GM10266 (cell line): Measurements from ENCODE around the gene CPNE6.

Source experiments
- DNase-seq: peaks from one replicate; pipeline ENCODE4 v3.0.0; 2012; ENCODE audit errors: extremely low spot score
- TF ChIP-seq, protein P1 (sequence below): IDR thresholded peaks from 2 replicates; pipeline ENCODE4 v1.5.1; 2012; ENCODE audit warnings: mild to moderate bottlenecking, low read depth; ENCODE audit not compliant: control insufficient read depth, insufficient read depth; ENCODE audit errors: missing control alignments

CPNE6 gene

DNA sequence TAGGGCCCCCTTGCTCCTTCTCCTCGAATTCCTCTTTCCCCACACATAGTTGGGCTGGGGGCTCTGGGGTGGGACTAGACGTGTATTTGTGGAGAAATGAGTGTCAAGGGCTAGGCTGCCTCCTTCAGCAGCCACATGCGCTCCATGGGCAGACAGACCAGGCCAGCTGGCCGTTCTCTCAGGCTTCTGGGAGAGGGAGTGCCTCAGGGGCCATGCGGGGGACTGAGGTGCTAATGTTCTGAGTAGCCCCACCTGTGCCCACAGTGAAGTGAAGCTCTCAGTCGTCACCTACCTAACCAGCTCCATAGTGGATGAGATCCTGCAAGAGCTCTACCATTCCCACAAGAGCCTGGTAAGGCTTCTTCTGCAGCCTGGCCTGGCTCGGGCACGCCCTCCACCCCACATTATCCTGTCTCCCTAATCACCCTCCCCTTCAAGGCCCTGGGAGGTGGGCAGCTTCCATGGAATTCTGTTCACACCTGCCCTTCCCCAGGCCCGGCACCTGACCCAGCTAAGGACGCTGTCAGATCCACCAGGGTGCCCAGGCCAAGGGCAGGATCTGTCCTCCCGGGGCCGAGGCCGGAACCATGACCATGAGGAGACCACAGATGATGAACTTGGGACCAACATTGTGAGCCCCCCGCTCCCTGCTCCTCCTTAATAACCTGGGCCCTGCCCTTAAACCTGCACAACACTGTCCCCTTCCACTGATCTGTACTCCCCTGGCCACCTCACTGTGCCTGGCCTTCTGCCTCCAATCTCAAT, 9.0 kb upstream of the CPNE6 start:
- no peak for DNase-seq
- TF ChIP-seq, protein P1, sequence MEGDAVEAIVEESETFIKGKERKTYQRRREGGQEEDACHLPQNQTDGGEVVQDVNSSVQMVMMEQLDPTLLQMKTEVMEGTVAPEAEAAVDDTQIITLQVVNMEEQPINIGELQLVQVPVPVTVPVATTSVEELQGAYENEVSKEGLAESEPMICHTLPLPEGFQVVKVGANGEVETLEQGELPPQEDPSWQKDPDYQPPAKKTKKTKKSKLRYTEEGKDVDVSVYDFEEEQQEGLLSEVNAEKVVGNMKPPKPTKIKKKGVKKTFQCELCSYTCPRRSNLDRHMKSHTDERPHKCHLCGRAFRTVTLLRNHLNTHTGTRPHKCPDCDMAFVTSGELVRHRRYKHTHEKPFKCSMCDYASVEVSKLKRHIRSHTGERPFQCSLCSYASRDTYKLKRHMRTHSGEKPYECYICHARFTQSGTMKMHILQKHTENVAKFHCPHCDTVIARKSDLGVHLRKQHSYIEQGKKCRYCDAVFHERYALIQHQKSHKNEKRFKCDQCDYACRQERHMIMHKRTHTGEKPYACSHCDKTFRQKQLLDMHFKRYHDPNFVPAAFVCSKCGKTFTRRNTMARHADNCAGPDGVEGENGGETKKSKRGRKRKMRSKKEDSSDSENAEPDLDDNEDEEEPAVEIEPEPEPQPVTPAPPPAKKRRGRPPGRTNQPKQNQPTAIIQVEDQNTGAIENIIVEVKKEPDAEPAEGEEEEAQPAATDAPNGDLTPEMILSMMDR, result no peak

DNA sequence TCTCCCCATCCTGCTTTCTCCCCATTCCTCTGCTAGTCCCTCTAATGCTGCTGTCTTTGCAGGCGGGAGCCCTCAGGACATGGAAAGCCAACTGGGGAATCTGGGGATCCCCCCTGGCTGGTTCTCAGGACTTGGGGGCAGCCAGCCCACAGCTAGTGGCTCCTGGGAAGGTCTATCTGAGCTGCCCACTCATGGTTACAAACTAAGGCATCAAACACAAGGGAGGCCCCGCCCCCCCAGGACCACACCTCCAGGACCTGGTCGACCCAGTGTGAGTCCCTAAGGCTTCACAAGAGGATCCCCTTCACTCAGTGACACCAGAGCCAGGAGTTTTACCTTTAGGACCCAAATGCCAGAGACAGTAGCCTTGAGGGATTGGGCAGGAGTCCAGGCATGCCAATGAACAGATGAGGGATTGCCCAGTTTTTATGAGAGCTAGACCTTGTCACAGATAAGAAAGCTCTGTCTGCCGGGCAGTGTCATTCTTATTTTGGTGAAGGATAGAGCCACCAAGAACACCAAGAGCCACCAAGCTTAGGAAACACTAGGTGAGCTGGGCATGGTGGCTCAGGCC, 8.0 kb upstream of the CPNE6 start:
- no peak for DNase-seq
- TF ChIP-seq, protein P1, result no peak

DNA sequence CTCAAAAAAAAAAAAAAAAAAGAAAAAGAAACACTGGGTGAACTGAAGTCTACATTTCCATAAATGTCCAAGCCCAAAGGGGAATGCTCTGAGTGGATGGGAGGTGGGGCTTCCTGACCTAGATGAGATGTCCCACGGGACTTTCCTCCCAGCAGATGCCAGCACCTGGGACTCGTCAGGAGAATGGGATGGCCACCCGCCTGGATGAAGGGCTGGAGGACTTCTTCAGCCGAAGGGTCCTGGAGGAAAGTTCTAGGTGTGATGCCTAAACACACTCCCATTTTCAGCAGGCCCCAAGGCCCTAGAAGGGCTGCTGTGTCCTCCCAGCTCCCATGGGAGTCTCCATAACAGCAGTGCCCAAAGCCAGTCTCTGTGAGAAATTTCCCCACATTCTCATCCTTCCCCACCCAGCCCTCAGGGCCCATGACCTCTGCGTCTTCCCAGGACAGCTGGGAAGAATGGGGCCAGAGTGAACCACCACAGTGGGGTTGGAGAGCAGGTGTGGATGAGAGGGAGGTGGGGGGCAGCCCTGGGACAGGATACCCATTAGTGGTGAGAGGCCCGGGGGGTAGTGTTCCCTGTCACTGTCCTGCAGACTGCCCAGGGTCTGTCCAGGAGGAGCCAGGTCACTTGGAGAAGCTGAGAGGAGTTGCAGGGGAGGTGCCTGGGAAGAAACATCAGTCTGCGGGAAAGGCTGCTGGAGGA, 7.1 kb upstream of the CPNE6 start:
- TF ChIP-seq, protein P1, result no peak

DNA sequence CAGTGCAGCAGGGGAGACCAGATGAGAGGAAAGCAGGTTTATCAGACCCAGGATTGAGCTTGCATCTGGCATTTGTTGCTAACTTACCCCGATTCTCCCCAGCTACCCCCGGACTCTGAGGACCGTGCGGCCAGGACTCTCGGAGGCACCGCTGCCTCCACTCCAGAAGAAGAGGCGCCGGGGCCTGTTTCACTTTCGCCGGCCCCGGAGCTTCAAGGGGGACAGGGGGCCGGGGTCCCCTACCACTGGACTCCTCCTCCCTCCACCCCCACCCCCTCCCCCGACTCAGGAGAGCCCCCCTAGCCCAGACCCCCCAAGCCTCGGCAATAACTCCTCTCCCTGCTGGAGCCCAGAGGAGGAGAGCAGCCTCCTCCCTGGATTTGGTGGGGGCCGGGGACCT, 6.5 kb upstream of the CPNE6 start:
- TF ChIP-seq, protein P1, result no peak
- no peak for DNase-seq

More for the DNA sequence above, 7.1 kb upstream of the CPNE6 start:
- no peak for DNase-seq

DNA sequence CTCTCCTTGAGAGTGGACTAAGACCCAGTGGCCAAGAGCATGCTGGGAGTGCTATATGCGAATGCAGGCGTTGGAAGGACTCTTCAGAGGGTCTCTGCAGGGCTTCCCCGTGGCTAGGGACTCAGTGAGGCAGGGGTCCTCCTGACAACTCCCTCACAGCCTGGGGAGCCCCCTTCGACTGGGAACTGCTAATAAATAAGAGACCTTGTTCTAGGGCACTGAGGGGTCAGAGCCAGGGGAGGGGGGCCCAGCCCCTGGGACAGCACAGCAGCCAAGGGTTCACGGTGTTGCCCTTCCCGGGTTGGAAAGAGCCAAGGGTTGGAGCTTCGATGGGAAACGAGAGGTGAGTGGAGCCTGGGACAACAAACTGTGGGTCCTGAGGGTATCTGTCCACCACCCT, 6.0 kb upstream of the CPNE6 start:
- no peak for DNase-seq
- TF ChIP-seq, protein P1, result no peak

DNA sequence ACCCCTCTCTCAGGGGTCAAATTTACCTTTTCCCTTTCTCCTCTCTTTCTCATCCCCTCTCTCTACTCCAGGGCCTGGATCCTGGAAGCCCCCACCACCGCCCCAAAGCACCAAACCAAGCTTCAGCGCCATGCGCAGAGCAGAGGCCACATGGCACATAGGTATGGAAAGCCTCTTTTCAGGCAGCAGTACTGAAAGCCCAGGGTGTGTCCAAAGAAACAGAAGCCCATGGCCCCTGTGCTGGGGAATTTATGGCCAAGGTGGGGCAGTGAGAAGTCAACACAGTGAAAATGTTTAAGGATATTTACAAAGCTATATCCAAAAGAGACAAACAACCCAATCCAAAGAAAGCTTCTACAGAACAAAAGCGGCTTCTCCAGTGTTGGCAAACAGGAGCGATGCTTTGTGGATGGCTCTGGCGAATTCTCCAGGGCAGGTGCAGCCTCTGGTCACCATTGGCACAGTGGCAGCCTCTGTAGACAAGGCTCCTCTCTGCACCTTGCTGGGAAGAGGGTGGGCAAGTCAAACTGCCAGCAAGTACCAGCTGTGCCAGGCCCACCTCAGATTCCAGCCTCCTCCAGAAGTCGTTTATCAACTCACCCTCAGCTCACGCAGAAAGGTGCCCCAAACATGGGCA, 4.7 kb upstream of the CPNE6 start:
- TF ChIP-seq, protein P1, result no peak
- no peak for DNase-seq
